ENCODE data around the gene CTTN. TPM values are rescaled to one million over a fixed set of nuclear protein-coding genes. Genes with fewer than 3 reads are reported as not detected.

Gene CTTN
- total RNA-seq, 3 donors from 2014 or later: 223 to 314 (median 280) TPM

GRCh38 chr11:70433526-70433925 lies 35.2 kb downstream of the CTTN start:
- Histone ChIP-seq H3K36me3 (ENCODE audit: low read depth) (peaks cover 4% of the 10 kb centered on the region), H3K4me3 (no peak overlapping the region), H3K9me3 (no peaks in the 10 kb centered on the region), H3K4me1 (ENCODE audit: low read depth) (no peaks in the 10 kb centered on the region)
- ATAC-seq: no peak
- DNase-seq: no peak
- no peak for TF ChIP-seq CTCF (IDR thresholded peaks at IDR 0.05)
- intact Hi-C loops (cut with DNase I, micrococcal nuclease): no loop called here

GRCh38 chr11:70433966-70434812 lies 35.9 kb downstream of the CTTN start:
- intact Hi-C loops (cut with DNase I, micrococcal nuclease): no loop called here
- ATAC-seq (no peak), DNase-seq (no peak)
- H3K4me1 ChIP-seq (ENCODE audit: low read depth): no peaks in the 10 kb centered on the region
- H3K36me3 ChIP-seq (ENCODE audit: low read depth): peaks cover 4% of the 10 kb centered on the region
- TF ChIP-seq CTCF (IDR thresholded peaks at IDR 0.05): no peak
- H3K9me3 ChIP-seq: no peaks in the 10 kb centered on the region
- H3K4me3 ChIP-seq: no peak overlapping the region

- H3K36me3 ChIP-seq (ENCODE audit: low read depth): peaks cover 4% of the 10 kb centered on the region
- no peak for DNase-seq
- H3K4me3 ChIP-seq: no peak overlapping the region
- intact Hi-C loops (cut with DNase I, micrococcal nuclease): no loop called here
- TF ChIP-seq CTCF (IDR thresholded peaks at IDR 0.05): no peak
- no peaks in the 10 kb centered on the region for H3K4me1 ChIP-seq (ENCODE audit: low read depth)
- no peaks in the 10 kb centered on the region for H3K9me3 ChIP-seq
- no peak for ATAC-seq
These were observed 36.5 kb downstream of the CTTN start for GRCh38 chr11:70434813-70435278.

- Histone ChIP-seq H3K4me3 (no peak overlapping the region), H3K36me3 (ENCODE audit: low read depth) (peaks cover 4% of the 10 kb centered on the region), H3K9me3 (no peaks in the 10 kb centered on the region), H3K4me1 (ENCODE audit: low read depth) (no peaks in the 10 kb centered on the region)
- DNase-seq (no peak), ATAC-seq (no peak)
- intact Hi-C loops (cut with DNase I, micrococcal nuclease): no loop called here
- TF ChIP-seq CTCF (IDR thresholded peaks at IDR 0.05): no peak
These were observed 37.0 kb downstream of the CTTN start for GRCh38 chr11:70435361-70435760.

GRCh38 chr11:70435765-70436500 lies 37.6 kb downstream of the CTTN start:
- Histone ChIP-seq H3K4me3 (no peak overlapping the region), H3K36me3 (ENCODE audit: low read depth) (peaks cover 4% of the 10 kb centered on the region), H3K9me3 (no peaks in the 10 kb centered on the region), H3K4me1 (ENCODE audit: low read depth) (no peaks in the 10 kb centered on the region)
- DNase-seq (no peak), ATAC-seq (no peak)
- intact Hi-C loops (cut with DNase I, micrococcal nuclease): no loop called here
- TF ChIP-seq CTCF (IDR thresholded peaks at IDR 0.05): no peak

All from mucosa of descending colon (tissue), 3 donors.